HCT116 (cell line): ENCODE results near the gene E2F1. TPM values are rescaled to one million over a fixed set of nuclear protein-coding genes. Genes with fewer than 3 reads are reported as not detected.

Source experiments
- ATAC-seq: fragments of 200-7000 bp; cut with Tn5 transposase; 2 replicates; pipeline ENCODE4 v1.9.1; 2020; ENCODE audit warnings: mild to moderate bottlenecking, moderate library complexity
- BruUV-seq: library from RNA; stranded (reverse); fragments of 400-500 nt; replicated peaks from 2 replicates; lab custom pipeline; 2021; lab: Mats Ljungman, UMichigan
- CTCF ChIA-PET: fragments of 300-600 bp; sonication (Branson Sonifier 250); formaldehyde crosslinking; loops from one replicate; lab custom pipeline; 2021; ENCODE audit warnings: antibody characterized with exemption; lab: Charles Lee
- POLR2A ChIA-PET: fragments of 300-600, 350-600 bp; sonication (Branson Sonifier 250); formaldehyde crosslinking; loops from one replicate; lab custom pipeline; 2021; ENCODE audit warnings: antibody characterized with exemption; lab: Charles Lee
- RAD21 ChIA-PET, 2 experiments: fragments of 300-600 bp; sonication (Branson Sonifier 250); formaldehyde crosslinking; loops; one replicate each; lab custom pipeline; 2023; ENCODE audit warnings: low total read pairs in 2 of 2; ENCODE audit not compliant: uncharacterized antibody in 2 of 2, unreplicated experiment in 2 of 2, low non-redundant PET in 1 of 2; lab: Charles Lee
- DNase-seq: peaks from one replicate; pipeline ENCODE4 v3.0.0-alpha.2; 2010; ENCODE audit warnings: low read depth, low spot score
- H2AFZ ChIP-seq: fragments of 200-600 bp; shearing (Covaris generic), sonication (generic); 2 replicates; pipeline ENCODE4 v1.6.1; 2017; ENCODE audit warnings: low read depth, mixed run types, mixed read lengths, antibody characterized with exemption, low read length; ENCODE audit not compliant: poor library complexity, severe bottlenecking
- H3K27ac ChIP-seq: 2 replicates; pipeline ENCODE4 v1.5.1; 2012; ENCODE audit warnings: low read depth, low read length
- H3K27me3 ChIP-seq: fragments of 200-600 bp; sonication (generic); 2 replicates; pipeline ENCODE4 v1.6.1; 2016; ENCODE audit warnings: mixed run types, low read length, mixed read lengths; ENCODE audit not compliant: insufficient read depth
- H3K36me3 ChIP-seq, 2 experiments: fragments of 200-500 bp in 1 of 2; fragments of 200-600 bp in 1 of 2; sonication (Bioruptor generic) in 1 of 2; sonication (generic) in 1 of 2; 2 replicates each; pipeline versions ENCODE4 v1.5.1 to v1.6.1; 2014 to 2016; ENCODE audit warnings: low read length in 2 of 2, inconsistent platforms in 1 of 2, mixed read lengths in 1 of 2, mixed run types in 1 of 2; ENCODE audit not compliant: insufficient read depth in 2 of 2, control insufficient read depth in 1 of 2
- H3K4me1 ChIP-seq, 2 experiments: fragments of 200-600 bp in 1 of 2; sonication (generic) in 1 of 2; 2 replicates each; pipeline versions ENCODE4 v1.5.1 to v1.6.1; 2012 to 2017; ENCODE audit warnings: low read length in 2 of 2, inconsistent platforms in 1 of 2, mild to moderate bottlenecking in 1 of 2, mixed read lengths in 1 of 2, mixed run types in 1 of 2, moderate library complexity in 1 of 2; ENCODE audit not compliant: insufficient read depth in 2 of 2, control insufficient read depth in 1 of 2
- H3K4me2 ChIP-seq: fragments of 200-600 bp; sonication (generic); 2 replicates; pipeline ENCODE4 v1.6.1; 2017; ENCODE audit warnings: mixed run types, low read length, mixed read lengths
- H3K4me3 ChIP-seq, 2 experiments: fragments of 200-600 bp in 1 of 2; sonication (generic) in 1 of 2; replicated peaks in 1 of 2; 2 replicates each; pipeline ENCODE4 v1.5.1; 2011 to 2016; ENCODE audit warnings: low read length in 2 of 2, control low read depth in 1 of 2, low read depth in 1 of 2, mild to moderate bottlenecking in 1 of 2, mixed read lengths in 1 of 2, mixed run types in 1 of 2
- H3K79me2 ChIP-seq: fragments of 200-600 bp; sonication (generic); 2 replicates; pipeline ENCODE4 v1.6.1; 2017; ENCODE audit warnings: mild to moderate bottlenecking, mixed run types, low read length, moderate library complexity, mixed read lengths; ENCODE audit not compliant: insufficient read depth
- H3K9ac ChIP-seq: fragments of 200-600 bp; sonication (generic); 2 replicates; pipeline ENCODE4 v1.6.1; 2016; ENCODE audit warnings: low read length, mixed read lengths
- H3K9me2 ChIP-seq: fragments of 200-600 bp; sonication (generic), shearing (Covaris generic); 2 replicates; pipeline ENCODE4 v1.6.1; 2017; ENCODE audit warnings: mixed run types, mild to moderate bottlenecking, moderate library complexity; ENCODE audit not compliant: insufficient read depth
- H3K9me3 ChIP-seq, 2 experiments: fragments of 200-500 bp in 1 of 2; fragments of 200-600 bp in 1 of 2; sonication (Bioruptor generic) in 1 of 2; sonication (generic) in 1 of 2; 2 replicates each; pipeline ENCODE4 v1.6.1; 2014 to 2017; ENCODE audit warnings: low read length in 2 of 2, mixed read lengths in 2 of 2, inconsistent platforms in 1 of 2, low read depth in 1 of 2, mild to moderate bottlenecking in 1 of 2, mixed run types in 1 of 2, moderate library complexity in 1 of 2; ENCODE audit not compliant: control insufficient read depth in 1 of 2, insufficient read depth in 1 of 2
- H4K20me1 ChIP-seq: fragments of 200-600 bp; sonication (generic), shearing (Covaris generic); 2 replicates; pipeline ENCODE4 v1.6.1; 2017; ENCODE audit warnings: mixed run types, mild to moderate bottlenecking, moderate library complexity; ENCODE audit not compliant: insufficient read depth
- CBX3 ChIP-seq: IDR thresholded peaks from 2 replicates; pipeline ENCODE4 v1.6.1; 2012; ENCODE audit warnings: low read depth
- ELF1 ChIP-seq: IDR thresholded peaks from 2 replicates; pipeline ENCODE4 v1.6.1; 2012; ENCODE audit warnings: low read depth, borderline replicate concordance
- FOSL1 ChIP-seq: IDR thresholded peaks from 2 replicates; pipeline ENCODE4 v1.6.1; 2012; ENCODE audit warnings: low read depth
- POLR2A ChIP-seq: IDR thresholded peaks from 2 replicates; pipeline ENCODE4 v1.7.0; 2011; ENCODE audit warnings: borderline replicate concordance; ENCODE audit not compliant: insufficient read depth, insufficient read length; ENCODE audit errors: extremely low read depth
- POLR2AphosphoS5 ChIP-seq: IDR thresholded peaks from 2 replicates; pipeline ENCODE4 v1.6.1; 2011; ENCODE audit warnings: mild to moderate bottlenecking, low read depth, low read length, moderate library complexity
- SIN3A ChIP-seq: IDR thresholded peaks from 2 replicates; pipeline ENCODE4 v1.6.1; 2012; ENCODE audit warnings: low read depth
- SP1 ChIP-seq: IDR thresholded peaks from 2 replicates; pipeline ENCODE4 v1.6.1; 2012; ENCODE audit warnings: low read depth
- TCF7L2 ChIP-seq: IDR thresholded peaks from 2 replicates; pipeline ENCODE4 v1.7.0; 2011; ENCODE audit warnings: borderline replicate concordance, inconsistent platforms; ENCODE audit not compliant: insufficient read depth, insufficient read length; ENCODE audit errors: extremely low read depth
- YY1 ChIP-seq: IDR thresholded peaks from 2 replicates; pipeline ENCODE4 v1.6.1; 2011; ENCODE audit warnings: low read length, low read depth, moderate library complexity, mild to moderate bottlenecking; ENCODE audit not compliant: insufficient replicate concordance; ENCODE audit errors: extremely low read depth
- ZFX ChIP-seq: fragments of 450-650 bp; IDR thresholded peaks from 2 replicates; pipeline ENCODE4 v1.6.1; 2017
- ZNF274 ChIP-seq: fragments of 200-500 bp; sonication (Bioruptor generic); IDR thresholded peaks from 2 replicates; pipeline ENCODE4 v1.6.1; 2014; ENCODE audit warnings: mild to moderate bottlenecking, low read depth, low read length, inconsistent platforms
- intact Hi-C: fragments of 100-400 bp; cut with micrococcal nuclease; formaldehyde crosslinking; loops from 2 replicates; pipeline ENCODE4 v1.10.0; 2022
- total RNA-seq: library from RNA; stranded (reverse); gene quantifications from one replicate; pipeline ENCODE4 v1.2.1, GENCODE V29; 2021; ENCODE audit not compliant: unreplicated experiment
- TF ChIP-seq, protein P1 (sequence below): IDR thresholded peaks from 2 replicates; pipeline ENCODE4 v1.6.1; 2011; ENCODE audit warnings: mild to moderate bottlenecking, low read length, moderate library complexity; ENCODE audit not compliant: insufficient replicate concordance; ENCODE audit errors: extremely low read depth
- TF ChIP-seq, protein P2 (sequence below): IDR thresholded peaks from 2 replicates; pipeline ENCODE4 v1.6.1; 2012
- TF ChIP-seq, protein P3 (sequence below): IDR thresholded peaks from 2 replicates; pipeline ENCODE4 v1.6.1; 2012; ENCODE audit warnings: low read depth

The E2F1 gene
- total RNA-seq, 1 experiment from 2014 or later = 30.9 TPM

DNA sequence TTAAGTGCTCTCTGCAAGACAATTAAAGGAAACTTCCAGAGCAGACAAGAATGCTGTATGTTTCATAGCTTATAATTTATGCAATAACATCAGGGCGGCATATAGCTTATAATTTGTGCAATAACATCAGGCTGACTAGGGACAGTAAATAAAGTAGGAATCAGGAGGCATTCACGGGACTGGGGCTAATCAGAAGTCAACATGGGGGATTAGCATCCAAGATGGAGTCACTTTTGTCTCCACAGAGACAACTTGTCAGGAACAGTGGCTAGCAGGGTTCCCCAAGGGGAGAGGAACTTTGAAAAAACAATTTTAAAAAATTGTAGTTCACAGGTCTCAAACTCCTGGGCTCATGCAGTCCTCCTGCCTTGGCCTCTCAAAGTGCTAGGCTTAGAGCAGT, 42.3 kb upstream of the E2F1 start:
- Histone ChIP-seq H3K9me2 (no peaks in the 10 kb centered on the region), H3K9me3 (no peaks in the 10 kb centered on the region), H4K20me1 (no peaks in the 10 kb centered on the region), H3K27ac (no peak overlapping the region), H2AFZ (no peak overlapping the region), H3K36me3 (no peaks in the 10 kb centered on the region), H3K4me3 (no peak overlapping the region), H3K27me3 (no peaks in the 10 kb centered on the region), H3K4me1 (peaks cover 13 to 18% of the 10 kb centered on the region in 2 experiments), H3K4me2 (no peak overlapping the region), H3K79me2 (0 out of 2 replicates have a peak, but pooled peaks cover under 1% of the 10 kb centered on the region), H3K9ac (no peak overlapping the region)
- CTCF ChIA-PET = no interaction called here
- DNase-seq (no peak), ATAC-seq (no peak)
- RAD21 ChIA-PET = no interaction called here
- BruUV-seq = no TSS peak
- intact Hi-C loops = no loop called here
- no peak for TF ChIP-seq ZNF274
- no peak for TF ChIP-seq CBX3
- TF ChIP-seq, protein P1, sequence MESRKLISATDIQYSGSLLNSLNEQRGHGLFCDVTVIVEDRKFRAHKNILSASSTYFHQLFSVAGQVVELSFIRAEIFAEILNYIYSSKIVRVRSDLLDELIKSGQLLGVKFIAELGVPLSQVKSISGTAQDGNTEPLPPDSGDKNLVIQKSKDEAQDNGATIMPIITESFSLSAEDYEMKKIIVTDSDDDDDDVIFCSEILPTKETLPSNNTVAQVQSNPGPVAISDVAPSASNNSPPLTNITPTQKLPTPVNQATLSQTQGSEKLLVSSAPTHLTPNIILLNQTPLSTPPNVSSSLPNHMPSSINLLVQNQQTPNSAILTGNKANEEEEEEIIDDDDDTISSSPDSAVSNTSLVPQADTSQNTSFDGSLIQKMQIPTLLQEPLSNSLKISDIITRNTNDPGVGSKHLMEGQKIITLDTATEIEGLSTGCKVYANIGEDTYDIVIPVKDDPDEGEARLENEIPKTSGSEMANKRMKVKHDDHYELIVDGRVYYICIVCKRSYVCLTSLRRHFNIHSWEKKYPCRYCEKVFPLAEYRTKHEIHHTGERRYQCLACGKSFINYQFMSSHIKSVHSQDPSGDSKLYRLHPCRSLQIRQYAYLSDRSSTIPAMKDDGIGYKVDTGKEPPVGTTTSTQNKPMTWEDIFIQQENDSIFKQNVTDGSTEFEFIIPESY = no peak
- TF ChIP-seq ELF1 = no peak
- no peak for TF ChIP-seq ZFX
- TF ChIP-seq SIN3A = no peak
- TF ChIP-seq, protein P2, sequence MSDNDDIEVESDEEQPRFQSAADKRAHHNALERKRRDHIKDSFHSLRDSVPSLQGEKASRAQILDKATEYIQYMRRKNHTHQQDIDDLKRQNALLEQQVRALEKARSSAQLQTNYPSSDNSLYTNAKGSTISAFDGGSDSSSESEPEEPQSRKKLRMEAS = no peak
- TF ChIP-seq POLR2A = no peak
- TF ChIP-seq POLR2AphosphoS5 = no peak
- no peak for TF ChIP-seq FOSL1
- TF ChIP-seq YY1 = no peak
- no peak for TF ChIP-seq TCF7L2
- TF ChIP-seq SP1 = no peak
- TF ChIP-seq, protein P3, sequence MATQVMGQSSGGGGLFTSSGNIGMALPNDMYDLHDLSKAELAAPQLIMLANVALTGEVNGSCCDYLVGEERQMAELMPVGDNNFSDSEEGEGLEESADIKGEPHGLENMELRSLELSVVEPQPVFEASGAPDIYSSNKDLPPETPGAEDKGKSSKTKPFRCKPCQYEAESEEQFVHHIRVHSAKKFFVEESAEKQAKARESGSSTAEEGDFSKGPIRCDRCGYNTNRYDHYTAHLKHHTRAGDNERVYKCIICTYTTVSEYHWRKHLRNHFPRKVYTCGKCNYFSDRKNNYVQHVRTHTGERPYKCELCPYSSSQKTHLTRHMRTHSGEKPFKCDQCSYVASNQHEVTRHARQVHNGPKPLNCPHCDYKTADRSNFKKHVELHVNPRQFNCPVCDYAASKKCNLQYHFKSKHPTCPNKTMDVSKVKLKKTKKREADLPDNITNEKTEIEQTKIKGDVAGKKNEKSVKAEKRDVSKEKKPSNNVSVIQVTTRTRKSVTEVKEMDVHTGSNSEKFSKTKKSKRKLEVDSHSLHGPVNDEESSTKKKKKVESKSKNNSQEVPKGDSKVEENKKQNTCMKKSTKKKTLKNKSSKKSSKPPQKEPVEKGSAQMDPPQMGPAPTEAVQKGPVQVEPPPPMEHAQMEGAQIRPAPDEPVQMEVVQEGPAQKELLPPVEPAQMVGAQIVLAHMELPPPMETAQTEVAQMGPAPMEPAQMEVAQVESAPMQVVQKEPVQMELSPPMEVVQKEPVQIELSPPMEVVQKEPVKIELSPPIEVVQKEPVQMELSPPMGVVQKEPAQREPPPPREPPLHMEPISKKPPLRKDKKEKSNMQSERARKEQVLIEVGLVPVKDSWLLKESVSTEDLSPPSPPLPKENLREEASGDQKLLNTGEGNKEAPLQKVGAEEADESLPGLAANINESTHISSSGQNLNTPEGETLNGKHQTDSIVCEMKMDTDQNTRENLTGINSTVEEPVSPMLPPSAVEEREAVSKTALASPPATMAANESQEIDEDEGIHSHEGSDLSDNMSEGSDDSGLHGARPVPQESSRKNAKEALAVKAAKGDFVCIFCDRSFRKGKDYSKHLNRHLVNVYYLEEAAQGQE = no peak
- POLR2A ChIA-PET = no interaction called here
